Measurements from ENCODE around the gene THSD4.
A peak's percentile ranks its signal among the peaks of the same experiment; 100 is the strongest.

THSD4 gene

DNA sequence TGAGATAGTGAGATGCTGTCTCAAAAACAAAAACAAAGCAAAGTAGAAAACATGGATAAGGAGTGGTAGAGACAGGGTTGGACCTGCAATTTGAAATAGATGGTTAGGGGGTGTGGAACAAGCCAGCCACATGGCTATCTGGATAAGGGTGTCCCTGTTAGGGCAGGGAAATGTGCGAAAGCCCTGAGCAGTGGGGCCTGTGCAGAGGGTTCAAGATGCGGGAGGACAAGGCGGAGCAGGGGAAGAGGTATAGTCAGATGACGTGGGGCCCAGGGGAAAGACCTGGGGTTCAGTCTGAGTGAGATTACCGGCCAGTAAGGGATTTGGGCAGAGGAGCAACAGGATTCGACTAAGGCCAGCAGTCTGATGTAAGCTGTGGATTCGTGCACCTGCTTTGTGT, 676.7 kb downstream of the THSD4 start:
- Histone ChIP-seq H3K27ac (no peak overlapping the region), H3K9me3 (ENCODE audit: low read depth, low read length) (no peaks in the 10 kb centered on the region), H3K9ac (ENCODE audit: insufficient read length) (no peak overlapping the region), H3K4me3 (no peak overlapping the region), H3K36me3 (ENCODE audit: insufficient read depth, low read length) (no peaks in the 10 kb centered on the region)
- no peak for DNase-seq (ENCODE audit: low read depth, low spot score)
- TF ChIP-seq POLR2AphosphoS5 (IDR thresholded peaks at IDR 0.05; ENCODE audit: borderline replicate concordance, low read depth, low read length) (no peak), FOXP2 (optimal IDR thresholded peaks at IDR 0.05; ENCODE audit: control extremely low read depth, extremely low read length, insufficient read depth) (no peak), EZH2 (IDR thresholded peaks at IDR 0.05) (no peak)

DNA sequence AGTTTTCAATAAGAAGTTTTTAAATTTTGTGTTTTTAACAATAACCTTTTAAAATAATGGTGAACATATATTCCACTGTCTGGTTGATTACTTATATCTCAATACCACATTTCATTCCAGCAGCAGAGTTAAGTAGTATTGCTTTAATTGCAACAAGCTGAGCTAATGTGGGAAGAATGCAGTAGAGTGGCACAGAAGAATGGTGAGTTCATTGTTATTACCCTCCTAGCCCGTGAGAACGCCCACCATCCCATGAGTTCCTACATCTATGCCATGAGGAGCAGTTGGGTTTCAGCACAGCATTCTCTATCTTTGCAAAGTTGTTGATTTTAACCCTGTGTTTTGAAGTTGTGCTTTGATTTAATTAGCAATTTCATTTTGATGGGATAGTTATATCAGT, 677.2 kb downstream of the THSD4 start:
- Histone ChIP-seq H3K27ac (no peak overlapping the region), H3K9ac (ENCODE audit: insufficient read length) (no peak overlapping the region), H3K9me3 (ENCODE audit: low read depth, low read length) (no peaks in the 10 kb centered on the region), H3K4me3 (no peak overlapping the region), H3K36me3 (ENCODE audit: insufficient read depth, low read length) (no peaks in the 10 kb centered on the region)
- TF ChIP-seq POLR2AphosphoS5 (IDR thresholded peaks at IDR 0.05; ENCODE audit: borderline replicate concordance, low read depth, low read length) (no peak), EZH2 (IDR thresholded peaks at IDR 0.05) (no peak), FOXP2 (optimal IDR thresholded peaks at IDR 0.05; ENCODE audit: control extremely low read depth, extremely low read length, insufficient read depth) (no peak)
- no peak for DNase-seq (ENCODE audit: low read depth, low spot score)

GRCh38 chr15:71798641-71799040, 683.4 kb downstream of the THSD4 start:
- Histone ChIP-seq H3K27ac (no peak overlapping the region), H3K9me3 (ENCODE audit: low read depth, low read length) (no peaks in the 10 kb centered on the region), H3K9ac (ENCODE audit: insufficient read length) (no peak overlapping the region), H3K36me3 (ENCODE audit: insufficient read depth, low read length) (no peaks in the 10 kb centered on the region), H3K4me3 (no peak overlapping the region)
- no peak for TF ChIP-seq EZH2 (IDR thresholded peaks at IDR 0.05)
- no peak for TF ChIP-seq POLR2AphosphoS5 (IDR thresholded peaks at IDR 0.05; ENCODE audit: borderline replicate concordance, low read depth, low read length)
- TF ChIP-seq FOXP2 (optimal IDR thresholded peaks at IDR 0.05; ENCODE audit: control extremely low read depth, extremely low read length, insufficient read depth) = no peak
- DNase-seq (ENCODE audit: low read depth, low spot score) = no peak

DNA sequence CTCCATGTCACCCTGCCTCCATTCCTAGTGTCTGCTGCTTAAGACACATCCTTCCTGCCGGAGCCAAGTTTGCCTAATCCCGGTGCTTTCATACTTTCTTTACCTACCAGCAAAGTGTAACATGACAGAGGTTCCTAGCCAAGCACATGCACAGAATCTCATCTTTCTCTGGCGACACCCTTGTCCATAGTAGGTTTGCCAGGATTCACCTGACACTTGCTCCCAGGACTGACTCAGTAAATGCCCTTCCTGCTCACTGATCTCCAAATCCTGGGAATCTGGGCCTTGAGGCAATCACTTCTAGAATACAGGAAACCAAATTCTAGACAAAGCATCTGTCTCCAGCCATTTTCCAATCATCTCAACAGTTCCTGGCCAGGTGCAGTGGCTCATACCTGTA, 684.9 kb downstream of the THSD4 start:
- H3K36me3 ChIP-seq (ENCODE audit: insufficient read depth, low read length) = no peaks in the 10 kb centered on the region
- no peak overlapping the region for H3K4me3 ChIP-seq
- no peak overlapping the region for H3K27ac ChIP-seq
- DNase-seq (ENCODE audit: low read depth, low spot score) = no peak
- H3K9me3 ChIP-seq (ENCODE audit: low read depth, low read length) = no peaks in the 10 kb centered on the region
- no peak for TF ChIP-seq POLR2AphosphoS5 (IDR thresholded peaks at IDR 0.05; ENCODE audit: borderline replicate concordance, low read depth, low read length)
- no peak for TF ChIP-seq FOXP2 (optimal IDR thresholded peaks at IDR 0.05; ENCODE audit: control extremely low read depth, extremely low read length, insufficient read depth)
- TF ChIP-seq EZH2 (IDR thresholded peaks at IDR 0.05) = no peak
- no peak overlapping the region for H3K9ac ChIP-seq (ENCODE audit: insufficient read length)

DNA sequence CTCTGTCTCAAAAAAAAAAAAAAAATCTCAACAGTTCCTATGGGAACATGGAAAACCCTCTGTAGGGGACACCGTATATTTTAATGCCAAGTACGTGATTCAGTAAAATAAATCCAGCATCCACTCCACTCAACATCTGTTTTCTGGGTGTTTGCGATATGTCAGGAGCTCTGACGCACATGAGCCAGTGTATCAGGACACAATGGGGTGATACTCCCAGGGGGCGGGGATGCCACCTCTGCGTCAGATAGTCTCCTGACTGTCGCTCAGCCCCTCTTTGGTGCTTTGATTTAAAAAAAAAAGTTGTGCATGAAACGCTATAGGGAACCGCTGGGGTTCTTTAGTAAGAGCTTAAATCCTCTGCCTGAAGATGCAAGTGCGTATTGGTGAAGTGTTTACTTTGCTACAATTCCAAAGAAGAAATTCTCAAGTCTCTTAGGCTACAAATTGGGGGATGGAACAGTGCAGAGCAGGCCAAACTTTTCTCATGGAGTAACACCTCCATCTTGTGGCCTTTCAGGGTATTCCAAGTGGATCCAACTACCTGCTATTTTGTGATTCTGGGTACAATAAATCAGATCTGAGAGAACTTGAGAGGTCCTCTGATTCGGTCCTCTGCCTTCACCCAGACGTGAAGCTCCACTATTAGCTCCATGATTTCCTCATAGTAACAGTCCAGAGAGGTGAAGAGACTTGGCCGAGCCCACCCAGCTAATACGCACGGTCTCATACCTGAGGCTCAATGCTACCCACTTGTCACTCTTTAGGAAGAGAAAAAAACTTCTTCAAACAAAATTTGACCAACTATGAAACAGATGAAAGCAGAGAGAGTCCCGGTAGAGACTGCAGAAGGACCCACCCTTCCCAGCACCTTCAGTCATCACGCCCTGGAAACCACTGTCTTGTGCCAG, 685.8 kb downstream of the THSD4 start:
- H3K4me3 ChIP-seq = no peak overlapping the region
- H3K9ac ChIP-seq (ENCODE audit: insufficient read length) = no peak overlapping the region
- peak; percentile 39 for DNase-seq (ENCODE audit: low read depth, low spot score)
- H3K36me3 ChIP-seq (ENCODE audit: insufficient read depth, low read length) = no peaks in the 10 kb centered on the region
- TF ChIP-seq FOXP2 (optimal IDR thresholded peaks at IDR 0.05; ENCODE audit: control extremely low read depth, extremely low read length, insufficient read depth) (no peak), POLR2AphosphoS5 (IDR thresholded peaks at IDR 0.05; ENCODE audit: borderline replicate concordance, low read depth, low read length) (no peak), EZH2 (IDR thresholded peaks at IDR 0.05) (no peak)
- H3K27ac ChIP-seq = no peak overlapping the region
- H3K9me3 ChIP-seq (ENCODE audit: low read depth, low read length) = no peaks in the 10 kb centered on the region

DNA sequence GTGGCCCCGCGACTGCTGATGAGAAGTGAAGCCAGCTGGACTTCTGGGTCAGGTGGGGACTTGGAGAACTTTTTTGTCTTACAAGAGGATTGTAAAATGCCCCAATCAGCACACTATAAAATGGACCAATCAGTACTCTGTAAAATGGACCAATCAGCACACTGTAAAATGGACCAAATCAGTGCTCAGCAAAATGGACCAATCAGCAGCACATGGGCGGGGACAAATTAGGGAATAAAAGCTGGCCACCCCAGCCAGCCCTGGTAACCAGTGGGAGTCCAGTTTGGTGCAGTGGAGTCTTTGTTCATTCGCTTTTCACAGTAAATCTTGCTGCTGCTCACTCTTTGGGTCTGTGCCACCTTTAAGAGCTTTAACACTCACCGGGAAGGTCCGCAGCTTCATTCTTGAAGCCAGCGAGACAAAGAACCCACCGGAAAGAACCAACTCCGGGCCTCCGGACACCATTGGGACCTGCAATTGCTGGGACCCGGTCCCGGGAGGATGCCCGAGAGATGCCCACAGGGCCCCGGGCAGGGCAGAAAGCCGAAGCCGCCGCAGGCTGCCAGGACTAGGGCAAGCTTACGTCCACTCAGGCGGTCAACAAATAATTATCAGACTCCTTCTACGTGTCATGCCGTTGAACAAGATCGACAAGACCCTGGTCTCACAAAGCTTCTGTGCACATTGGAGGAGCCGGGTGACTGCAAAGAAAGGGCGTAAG, 686.8 kb downstream of the THSD4 start:
- Histone ChIP-seq H3K36me3 (ENCODE audit: insufficient read depth, low read length) (no peaks in the 10 kb centered on the region), H3K4me3 (no peak overlapping the region), H3K27ac (no peak overlapping the region), H3K9me3 (ENCODE audit: low read depth, low read length) (no peaks in the 10 kb centered on the region), H3K9ac (ENCODE audit: insufficient read length) (no peak overlapping the region)
- DNase-seq (ENCODE audit: low read depth, low spot score) = no peak
- TF ChIP-seq EZH2 (IDR thresholded peaks at IDR 0.05) (no peak), POLR2AphosphoS5 (IDR thresholded peaks at IDR 0.05; ENCODE audit: borderline replicate concordance, low read depth, low read length) (no peak), FOXP2 (optimal IDR thresholded peaks at IDR 0.05; ENCODE audit: control extremely low read depth, extremely low read length, insufficient read depth) (no peak)

DNA sequence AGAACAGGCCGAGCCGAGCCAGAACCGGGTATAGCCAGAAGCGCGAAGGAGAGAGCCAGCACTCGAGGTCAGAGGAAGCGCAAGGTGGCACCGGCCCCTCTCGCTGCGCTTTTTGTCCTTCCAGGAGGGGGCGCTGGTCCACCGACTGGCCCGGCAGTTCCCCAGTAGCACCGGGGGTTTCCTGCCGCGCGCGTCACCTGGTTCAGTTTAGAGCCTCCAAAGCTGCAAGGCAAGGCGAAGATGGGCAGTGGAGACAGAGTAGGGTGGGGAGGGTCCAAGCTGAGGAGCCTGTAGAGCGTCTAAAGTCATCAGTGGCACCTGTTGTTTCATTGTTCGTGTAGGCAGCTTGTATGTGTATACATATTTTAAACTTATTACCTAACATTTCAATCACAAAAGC, 687.5 kb downstream of the THSD4 start:
- no peaks in the 10 kb centered on the region for H3K36me3 ChIP-seq (ENCODE audit: insufficient read depth, low read length)
- no peak for TF ChIP-seq EZH2 (IDR thresholded peaks at IDR 0.05)
- TF ChIP-seq FOXP2 (optimal IDR thresholded peaks at IDR 0.05; ENCODE audit: control extremely low read depth, extremely low read length, insufficient read depth) = no peak
- TF ChIP-seq POLR2AphosphoS5 (IDR thresholded peaks at IDR 0.05; ENCODE audit: borderline replicate concordance, low read depth, low read length) = no peak
- H3K9me3 ChIP-seq (ENCODE audit: low read depth, low read length) = no peaks in the 10 kb centered on the region
- H3K9ac ChIP-seq (ENCODE audit: insufficient read length) = no peak overlapping the region
- no peak overlapping the region for H3K27ac ChIP-seq
- H3K4me3 ChIP-seq = no peak overlapping the region
- DNase-seq (ENCODE audit: low read depth, low spot score) = no peak

- H3K4me3 ChIP-seq = no peak overlapping the region
- no peak overlapping the region for H3K27ac ChIP-seq
- no peaks in the 10 kb centered on the region for H3K36me3 ChIP-seq (ENCODE audit: insufficient read depth, low read length)
- no peaks in the 10 kb centered on the region for H3K9me3 ChIP-seq (ENCODE audit: low read depth, low read length)
- TF ChIP-seq POLR2AphosphoS5 (IDR thresholded peaks at IDR 0.05; ENCODE audit: borderline replicate concordance, low read depth, low read length) (no peak), EZH2 (IDR thresholded peaks at IDR 0.05) (no peak), FOXP2 (optimal IDR thresholded peaks at IDR 0.05; ENCODE audit: control extremely low read depth, extremely low read length, insufficient read depth) (no peak)
- H3K9ac ChIP-seq (ENCODE audit: insufficient read length) = no peak overlapping the region
- DNase-seq (ENCODE audit: low read depth, low spot score) = no peak
These were observed 689.0 kb downstream of the THSD4 start for GRCh38 chr15:71804226-71804625.

Measured in SK-N-MC (cell line).